ENCODE data around the gene YTHDF1.

Gene YTHDF1

DNA sequence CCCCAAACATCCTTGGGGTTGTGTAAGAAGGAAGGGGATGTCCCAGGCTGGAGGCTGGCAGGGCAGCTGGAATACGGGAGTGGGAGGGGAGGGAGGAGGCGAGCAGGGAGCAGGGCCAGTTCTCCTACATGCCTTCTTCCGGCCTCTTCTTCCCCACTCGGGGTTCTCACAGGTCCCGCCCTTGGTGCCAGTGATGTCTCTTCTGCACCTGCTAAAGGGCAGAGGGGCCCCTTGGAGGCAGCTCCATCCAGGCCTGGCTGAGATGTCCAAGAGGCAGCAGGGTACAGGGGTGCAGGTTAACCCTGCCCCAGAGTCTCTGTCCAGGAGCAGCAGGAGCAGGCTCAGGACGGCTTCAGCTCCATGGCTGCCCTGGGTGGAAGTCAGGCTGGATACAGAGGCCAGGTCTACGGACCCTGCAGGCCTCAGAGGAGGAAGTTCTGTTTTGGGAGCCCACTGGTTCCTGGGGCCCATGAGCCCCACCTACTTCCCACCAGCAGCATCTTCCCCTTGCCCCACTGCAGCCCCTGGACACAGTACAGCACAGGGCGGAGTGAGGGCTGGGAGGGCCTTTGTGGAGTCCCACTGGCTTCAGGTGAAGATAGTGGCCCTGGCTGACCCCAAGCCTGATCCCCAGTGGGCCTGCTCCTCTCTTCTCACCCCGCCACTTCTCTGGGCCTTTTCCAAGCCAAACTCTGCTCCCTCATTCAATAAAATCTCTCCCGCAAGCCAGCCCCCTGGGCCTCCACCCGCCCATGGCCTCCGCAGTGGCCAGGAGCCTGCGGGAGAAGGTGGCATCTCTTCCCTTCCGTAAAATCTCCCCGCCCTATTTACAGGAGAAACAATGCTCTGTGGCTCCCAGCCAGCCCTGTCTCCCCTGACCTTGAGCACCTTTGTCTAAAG lies 60.4 kb downstream of the YTHDF1 start:
- no peak for DNase-seq

DNA sequence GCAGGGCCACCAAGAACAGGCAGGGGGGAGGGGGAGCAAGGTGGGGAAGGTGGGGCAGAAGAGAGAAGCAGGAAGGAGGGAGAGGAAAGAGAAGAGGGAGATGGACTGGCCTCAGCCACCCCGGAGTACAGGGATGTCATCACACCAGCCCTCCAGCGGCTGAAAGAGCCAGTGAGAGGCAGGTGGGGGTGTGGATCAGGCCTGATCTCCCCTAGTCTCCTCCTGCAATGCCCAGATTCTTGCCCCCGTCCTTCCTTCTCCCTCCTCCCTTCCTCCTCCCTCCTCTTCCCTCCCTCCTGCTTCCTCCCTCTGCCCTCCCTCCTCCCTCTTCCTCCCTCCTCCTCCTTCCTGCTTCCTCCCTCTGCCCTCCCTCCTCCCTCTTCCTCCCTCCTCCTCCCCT lies 61.5 kb downstream of the YTHDF1 start:
- no peak for DNase-seq

DNA sequence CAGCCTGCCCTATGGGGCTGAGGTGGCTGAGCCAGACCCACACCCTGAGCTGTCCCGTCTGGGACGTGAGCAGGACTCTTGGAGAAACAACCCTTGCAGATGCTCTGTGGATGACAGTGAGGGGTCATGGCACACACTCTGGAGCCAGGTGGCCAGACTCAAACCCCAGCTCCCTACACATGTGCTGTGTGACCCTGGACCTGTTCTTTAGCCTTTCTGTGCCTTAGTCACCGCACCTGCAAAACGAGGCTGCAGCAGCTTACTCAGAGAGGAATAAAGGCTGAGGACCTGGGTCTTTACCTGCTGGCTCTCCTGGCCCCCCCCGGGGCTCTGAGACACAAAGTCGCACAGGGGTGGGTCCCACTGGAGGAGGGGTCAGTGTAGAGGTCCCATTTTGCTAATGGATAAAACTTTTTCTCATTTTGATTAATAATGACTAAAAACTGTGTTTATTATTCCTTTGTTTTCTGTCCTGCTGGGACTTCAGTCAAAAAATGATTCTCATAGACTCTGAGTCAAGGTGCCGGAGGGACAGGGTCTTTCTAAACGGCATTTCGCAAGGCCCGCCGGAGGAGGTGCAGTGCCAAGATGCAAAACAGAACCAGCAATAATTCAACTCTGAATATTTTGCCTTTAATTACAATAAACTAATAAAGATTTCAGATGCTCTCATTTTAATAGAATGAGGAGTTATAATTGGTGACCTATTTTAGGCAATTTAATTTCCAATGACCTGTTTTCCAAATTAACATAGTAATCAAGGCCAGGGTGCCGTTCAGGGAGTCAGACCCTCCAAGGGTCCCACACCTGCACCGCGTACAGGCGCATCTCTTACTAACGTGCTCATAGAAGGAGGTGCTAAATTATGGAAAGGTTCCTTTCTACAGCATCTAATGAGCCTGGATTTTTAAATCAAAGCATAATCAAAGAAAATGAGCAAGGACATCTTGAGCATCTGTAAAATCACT lies 62.4 kb downstream of the YTHDF1 start:
- DNase-seq: no peak

DNA sequence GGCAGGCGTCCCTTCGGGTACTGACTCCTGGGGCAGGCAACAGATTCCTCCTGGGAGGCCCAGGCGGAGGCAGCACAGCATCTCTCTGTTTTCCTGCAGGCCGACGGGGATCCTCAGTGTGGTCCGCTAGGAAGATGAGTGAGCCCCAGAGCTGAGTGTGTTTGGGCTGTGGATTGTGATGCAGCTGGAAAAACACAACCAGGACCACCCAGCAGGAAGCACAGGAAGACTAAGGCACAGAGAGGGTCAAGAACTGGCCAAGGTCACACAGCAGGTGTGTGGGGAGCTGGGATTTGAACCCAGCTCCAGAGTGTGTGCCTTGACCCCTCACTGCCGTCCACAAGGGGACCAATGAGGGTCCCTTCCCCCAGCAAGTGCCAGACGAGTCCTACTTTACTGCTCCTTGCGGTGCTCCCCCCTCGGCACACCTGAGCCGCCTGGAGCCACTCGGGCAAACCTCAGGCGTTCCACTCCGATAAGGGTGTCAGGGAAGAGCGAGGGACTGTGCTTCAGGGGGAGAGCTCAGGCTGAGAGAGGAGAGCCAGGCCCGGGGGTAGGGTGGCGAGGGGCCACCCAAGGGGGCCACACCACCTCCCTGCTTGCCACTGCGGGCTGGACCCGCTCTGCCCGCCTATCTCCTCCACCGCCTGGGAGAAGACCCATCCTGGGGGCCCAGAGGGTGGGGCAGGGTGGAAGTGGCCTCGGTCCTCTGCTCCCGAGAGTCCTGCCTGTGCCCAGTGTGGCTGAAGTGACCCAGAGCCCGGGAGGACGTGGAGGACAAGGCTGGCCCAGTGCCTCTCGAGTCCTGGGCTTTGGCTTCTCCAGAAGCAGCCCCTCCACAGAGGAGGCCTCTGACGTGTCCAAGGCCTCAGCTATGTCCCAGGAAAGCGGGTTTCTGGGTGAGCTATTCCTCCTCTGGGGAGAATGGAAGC lies 63.3 kb downstream of the YTHDF1 start:
- no peak for DNase-seq

DNA sequence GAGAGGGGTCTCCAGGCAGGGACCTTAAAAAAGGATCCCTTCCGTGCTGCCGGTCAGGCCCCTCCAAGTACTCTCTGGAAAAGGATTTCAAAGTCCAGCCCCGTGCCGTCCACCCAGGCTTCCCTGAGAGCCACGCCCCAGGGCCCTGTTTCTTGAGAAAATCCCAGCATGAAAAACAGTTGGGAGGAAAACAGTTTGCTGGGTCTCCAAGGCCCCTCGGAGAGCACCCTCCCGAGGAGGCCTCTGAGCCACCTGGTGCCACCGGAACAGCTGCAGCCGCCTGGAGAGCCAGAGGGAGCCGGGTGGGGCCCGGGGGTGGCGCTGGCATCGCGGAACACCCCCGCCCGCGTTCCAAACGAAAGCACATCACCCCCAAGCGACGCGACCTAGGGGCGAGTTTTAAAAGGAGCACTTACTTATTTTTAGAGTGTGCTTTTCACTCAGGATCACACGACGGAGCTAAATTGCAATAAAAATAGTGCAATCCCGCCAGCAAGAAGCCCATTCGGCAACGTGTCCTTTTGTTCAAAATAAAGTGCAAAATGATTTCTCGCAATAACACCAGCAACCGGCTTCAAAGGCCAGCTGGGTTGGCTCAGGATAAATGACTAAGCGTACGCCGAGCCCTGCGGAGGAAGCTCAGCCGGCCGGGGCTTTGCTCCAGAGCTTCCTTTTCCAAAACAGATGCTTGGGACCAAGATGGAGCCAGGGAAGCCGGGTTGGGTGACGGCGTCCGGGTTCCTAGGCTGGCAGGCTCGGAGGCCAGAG lies 64.2 kb downstream of the YTHDF1 start:
- DNase-seq: peak; percentile 77 to 82

DNA sequence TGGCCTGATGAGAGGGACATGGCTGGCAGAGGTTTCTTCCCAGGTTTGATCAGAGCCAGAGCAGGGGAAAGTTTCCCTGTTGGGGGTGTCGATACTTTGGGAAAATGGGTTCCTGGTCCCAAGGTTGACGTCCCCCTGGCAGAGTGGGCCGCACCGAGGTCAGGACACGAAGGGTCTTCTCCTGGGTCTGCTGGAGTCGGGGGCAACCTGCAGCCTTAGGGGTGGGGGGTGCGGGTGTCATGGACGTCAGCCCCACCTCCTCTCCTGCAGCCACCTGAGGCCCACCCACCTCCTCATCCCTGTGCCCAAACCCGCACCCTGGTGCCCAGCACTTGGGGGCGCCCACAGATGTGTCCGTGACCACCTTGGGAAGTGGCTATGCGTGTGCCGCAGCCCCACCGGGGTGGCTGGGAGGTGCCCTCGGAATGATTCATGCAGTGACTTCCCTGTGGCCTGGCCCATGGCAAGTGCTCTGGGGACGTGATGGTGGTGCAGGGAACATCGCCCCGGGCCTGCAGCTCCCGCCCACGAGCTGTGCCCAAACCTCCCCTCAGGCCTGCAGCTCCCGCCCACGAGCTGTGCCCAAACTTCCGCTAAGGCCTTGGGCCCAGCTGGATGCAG lies 64.9 kb downstream of the YTHDF1 start:
- no peak for DNase-seq

DNA sequence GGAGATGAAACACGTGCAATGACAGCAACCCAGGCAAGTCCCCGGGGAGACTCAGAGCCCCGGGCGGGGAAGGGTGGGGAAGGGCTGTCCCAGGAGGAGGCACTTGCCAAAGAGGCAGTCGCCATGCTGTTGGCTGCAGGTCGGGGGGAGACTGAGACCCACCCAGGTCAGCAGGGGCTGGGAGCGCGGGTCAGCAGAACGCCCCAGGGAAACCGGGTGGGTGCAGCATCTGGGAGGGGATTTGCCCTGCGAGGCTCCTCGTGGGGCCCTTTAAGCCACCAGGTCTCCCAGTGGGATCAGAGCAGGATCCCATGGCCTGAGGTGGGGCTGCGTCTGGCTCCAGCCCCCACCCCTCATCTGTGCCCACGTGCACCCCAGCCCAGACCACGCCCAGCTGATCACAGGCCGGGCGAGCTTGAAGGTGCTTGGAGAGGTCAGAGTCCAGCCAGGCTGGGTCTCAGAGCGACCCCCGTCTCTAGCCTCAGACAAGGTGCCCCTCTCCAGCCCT lies 65.5 kb downstream of the YTHDF1 start:
- DNase-seq: no peak

DNA sequence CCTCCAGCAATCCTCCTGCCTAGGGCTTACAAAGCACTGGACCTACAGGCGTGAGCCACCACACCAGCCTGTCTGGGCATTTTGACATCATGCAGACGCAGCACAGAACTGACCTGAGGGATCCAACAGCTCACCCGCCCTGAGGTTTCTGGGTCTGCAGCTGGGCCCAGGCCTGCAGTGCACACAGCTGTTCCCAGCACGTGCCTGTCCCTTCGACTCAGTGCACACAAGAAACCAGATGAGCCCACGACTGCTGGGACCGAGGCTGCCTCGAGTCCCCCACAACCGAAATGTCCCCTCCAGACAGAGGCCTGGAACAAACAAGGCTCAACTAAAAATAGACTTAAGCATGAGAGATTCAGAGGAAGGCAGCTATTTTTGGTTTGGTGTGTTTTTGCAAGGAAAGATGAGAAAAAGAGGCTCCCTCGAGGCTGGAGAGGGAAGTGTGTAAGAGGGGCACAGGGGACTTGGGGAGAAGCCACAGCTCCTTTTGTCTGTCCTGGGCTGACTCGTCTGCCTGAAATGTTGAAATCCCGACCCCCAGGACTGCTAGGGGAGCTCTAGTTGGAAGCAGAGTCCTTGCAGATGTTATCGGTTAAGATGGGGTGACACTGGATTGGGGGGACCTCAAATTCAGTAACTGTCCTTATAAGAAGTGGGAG lies 66.3 kb downstream of the YTHDF1 start:
- no peak for DNase-seq

DNA sequence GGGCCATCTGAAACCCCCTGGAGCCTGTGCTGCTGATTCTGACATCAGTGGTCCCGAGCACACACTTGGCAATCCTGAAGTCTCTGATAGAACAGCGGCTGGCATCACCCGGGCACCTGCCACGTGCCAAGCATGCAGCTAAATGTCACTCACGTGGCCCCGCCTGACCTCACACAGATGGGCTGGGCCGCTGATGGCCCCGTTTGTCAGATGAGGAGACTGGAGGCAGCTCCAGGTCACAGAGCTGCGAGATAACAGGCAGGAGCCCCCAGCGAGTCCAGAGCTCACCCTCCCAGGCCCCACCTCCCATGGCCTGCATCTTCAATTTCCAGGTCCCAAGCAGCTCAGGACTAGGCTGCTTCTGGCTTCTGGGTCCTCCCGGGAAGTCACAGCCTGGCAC lies 67.2 kb downstream of the YTHDF1 start:
- no peak for DNase-seq

DNA sequence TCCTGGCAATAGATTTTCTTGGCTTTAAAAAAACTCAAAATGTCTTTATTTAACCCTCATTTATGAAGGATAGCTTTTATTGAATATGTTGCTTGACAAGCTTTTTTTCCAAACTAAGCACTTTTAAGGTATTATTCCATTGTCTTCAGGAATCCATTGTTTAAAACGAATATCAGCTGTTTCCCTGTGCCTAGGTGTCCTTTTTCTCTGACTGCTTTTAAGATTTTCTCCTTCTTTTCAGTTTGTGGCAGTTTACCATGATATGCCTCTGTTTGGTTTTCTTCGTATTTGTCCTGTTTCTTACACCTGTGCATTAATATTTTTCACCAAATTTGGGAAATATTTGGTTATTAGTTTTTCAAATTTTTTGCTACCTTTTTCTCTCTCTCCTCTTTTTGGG lies 68.4 kb downstream of the YTHDF1 start:
- no peak for DNase-seq
